GM21717 (cell line): ENCODE data around the gene RBMS3.
A peak's percentile ranks its signal among the peaks of the same experiment; 100 is the strongest.
"Not testable (repeated sequence)": the region's sequence is repeated elsewhere in the genome, so short reads cannot be mapped to it uniquely, and the experiment has no call there.

Experiments used
- ATAC-seq: cut with Tn5 transposase; IDR thresholded peaks from one replicate; pipeline ENCODE4 v1.9.1; 2021; ENCODE audit warnings: mild to moderate bottlenecking, moderate library complexity; ENCODE audit not compliant: unreplicated experiment

The RBMS3 gene

DNA sequence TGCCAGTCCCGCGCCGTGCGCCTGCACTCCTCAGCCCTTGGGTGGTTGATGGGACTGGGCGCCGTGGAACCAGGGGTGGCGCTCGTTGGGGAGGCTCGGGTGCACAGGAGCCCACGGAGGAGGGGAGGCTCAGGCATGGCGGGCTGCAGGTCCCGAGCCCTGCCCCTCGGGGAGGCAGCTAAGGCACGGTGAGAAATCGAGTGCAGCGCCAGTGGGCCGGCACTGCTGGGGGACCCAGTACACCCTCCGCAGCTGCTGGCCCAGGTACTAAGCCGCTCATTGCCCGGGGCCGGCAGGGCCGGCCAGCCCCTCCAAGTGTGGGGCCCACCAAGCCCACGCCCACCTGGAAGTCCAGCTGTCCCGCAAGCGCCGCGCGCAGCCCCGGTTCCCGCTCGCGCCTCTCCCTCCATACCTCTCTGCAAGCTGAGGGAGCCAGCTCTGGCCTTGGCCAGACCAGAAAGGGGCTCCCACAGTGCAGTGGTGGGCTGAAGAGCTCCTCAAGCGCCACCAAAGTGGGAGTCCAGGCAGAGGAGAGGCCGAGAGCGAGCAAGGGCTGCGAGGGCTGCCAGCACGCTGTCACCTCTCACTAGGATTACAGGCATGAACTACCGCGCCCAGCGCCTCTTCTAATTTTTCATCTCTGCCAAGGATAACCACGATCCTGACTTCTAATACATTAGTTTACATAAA is 192.8 kb downstream of the RBMS3 start:
- not testable (repeated sequence) for ATAC-seq

DNA sequence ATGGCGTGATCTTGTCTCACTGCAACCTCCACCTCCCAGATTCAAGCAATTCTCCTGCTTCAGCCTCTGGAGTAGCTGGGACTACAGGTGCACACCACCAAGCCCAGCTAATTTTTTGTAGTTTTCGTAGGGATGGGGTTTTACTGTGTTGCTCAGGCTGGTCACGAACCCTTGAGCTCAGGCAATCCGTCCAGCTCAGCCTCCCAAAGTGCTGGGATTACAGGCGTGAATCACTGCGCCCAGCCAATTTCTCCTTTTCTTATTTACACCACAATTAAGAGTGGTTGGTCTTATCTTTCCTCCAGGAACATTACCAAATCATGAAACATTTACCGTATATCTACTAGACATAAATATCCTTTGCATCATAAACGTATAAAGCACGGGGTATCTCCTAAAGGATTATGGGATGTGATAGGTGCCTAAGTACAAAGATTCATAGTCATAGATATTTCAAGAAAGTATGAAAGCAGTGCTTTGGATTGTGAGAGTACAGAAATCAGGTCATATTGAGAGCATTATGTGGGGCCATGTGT is 194.5 kb downstream of the RBMS3 start:
- ATAC-seq = no peak

- ATAC-seq = no peak
Measured at GRCh38 chr3:29475854-29476253, 195.0 kb downstream of the RBMS3 start.

DNA sequence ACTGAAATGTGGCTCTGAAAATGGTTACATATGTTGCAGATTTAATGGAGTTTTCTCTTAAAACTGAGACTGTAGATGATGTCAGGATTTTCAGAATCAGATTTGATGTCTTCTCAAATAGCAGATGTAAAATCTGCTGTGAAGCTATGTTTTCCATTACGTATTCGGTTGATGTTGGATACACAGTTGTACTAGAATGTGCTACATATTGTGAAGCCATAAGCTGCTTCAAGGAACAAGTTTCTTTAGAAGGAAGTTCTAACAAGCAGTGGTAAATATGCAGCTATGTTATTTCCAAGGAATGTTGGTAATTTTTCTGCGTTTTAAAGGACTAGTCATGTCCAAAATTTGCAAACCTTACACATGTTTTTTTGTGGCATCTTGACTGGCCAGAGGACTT is 197.7 kb downstream of the RBMS3 start:
- ATAC-seq = no peak

- no peak for ATAC-seq
Measured at GRCh38 chr3:29481249-29481648, 200.4 kb downstream of the RBMS3 start.

- peak; percentile 56 for ATAC-seq
Measured at GRCh38 chr3:29481969-29482767, 201.3 kb downstream of the RBMS3 start.

DNA sequence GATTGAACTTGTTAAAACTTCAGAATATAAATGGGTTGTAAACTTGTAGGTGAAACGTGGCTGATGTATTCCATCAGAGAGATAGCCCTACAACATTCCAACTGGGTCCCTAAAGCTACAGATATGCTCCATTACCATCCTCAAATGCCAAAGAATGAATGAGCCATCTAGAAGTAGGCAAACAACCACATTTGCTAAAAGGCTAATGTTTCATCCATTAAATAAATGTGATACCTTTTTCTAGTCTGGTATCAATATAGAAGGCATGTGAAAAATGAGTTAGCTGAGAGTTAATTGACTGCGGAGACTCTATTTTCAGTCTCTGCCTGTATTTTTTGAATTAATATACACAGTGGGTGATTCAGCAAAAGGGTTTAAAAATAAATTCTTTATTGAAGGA is 203.8 kb downstream of the RBMS3 start:
- no peak for ATAC-seq

- ATAC-seq = no peak
Measured at GRCh38 chr3:29486096-29486495, 205.2 kb downstream of the RBMS3 start.

DNA sequence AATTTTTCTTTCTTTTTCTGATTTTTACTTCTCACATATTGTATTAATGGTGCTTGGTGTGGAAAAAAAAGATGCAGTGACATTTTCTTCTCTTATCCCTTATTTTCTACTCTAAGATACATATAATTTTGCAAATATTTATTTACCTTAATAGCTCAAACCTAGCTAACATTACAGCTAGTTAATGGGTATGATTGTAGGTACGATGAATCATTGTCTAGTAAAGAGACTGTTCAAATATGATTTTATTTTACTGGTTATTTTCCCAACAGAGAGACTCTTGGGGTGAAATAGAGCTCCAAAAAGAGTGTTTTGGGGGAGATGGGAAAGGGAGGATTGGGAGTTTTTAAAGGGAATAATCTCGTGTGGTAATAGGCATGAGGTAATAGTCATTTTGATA is 206.0 kb downstream of the RBMS3 start:
- no peak for ATAC-seq

DNA sequence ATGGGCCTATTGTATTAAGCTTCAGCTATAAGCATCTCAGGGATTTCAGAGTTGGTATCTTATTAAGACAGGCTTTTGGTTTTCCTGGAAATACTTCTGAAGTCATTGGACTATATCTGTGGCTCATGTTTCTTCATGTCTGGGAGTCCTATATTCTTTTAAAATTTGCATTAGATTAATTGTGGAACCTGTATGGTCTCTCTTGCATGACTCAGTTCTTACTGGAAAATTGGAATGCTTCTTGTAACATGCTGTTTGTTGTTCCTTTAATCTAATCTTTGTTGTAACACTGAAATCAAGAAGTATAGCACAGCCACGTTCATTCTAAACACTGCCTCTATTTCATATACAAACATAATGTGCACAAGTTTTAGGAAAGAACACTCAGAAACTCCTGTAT is 208.1 kb downstream of the RBMS3 start:
- no peak for ATAC-seq

GRCh38 chr3:29493109-29493508 is 212.2 kb downstream of the RBMS3 start:
- no peak for ATAC-seq

DNA sequence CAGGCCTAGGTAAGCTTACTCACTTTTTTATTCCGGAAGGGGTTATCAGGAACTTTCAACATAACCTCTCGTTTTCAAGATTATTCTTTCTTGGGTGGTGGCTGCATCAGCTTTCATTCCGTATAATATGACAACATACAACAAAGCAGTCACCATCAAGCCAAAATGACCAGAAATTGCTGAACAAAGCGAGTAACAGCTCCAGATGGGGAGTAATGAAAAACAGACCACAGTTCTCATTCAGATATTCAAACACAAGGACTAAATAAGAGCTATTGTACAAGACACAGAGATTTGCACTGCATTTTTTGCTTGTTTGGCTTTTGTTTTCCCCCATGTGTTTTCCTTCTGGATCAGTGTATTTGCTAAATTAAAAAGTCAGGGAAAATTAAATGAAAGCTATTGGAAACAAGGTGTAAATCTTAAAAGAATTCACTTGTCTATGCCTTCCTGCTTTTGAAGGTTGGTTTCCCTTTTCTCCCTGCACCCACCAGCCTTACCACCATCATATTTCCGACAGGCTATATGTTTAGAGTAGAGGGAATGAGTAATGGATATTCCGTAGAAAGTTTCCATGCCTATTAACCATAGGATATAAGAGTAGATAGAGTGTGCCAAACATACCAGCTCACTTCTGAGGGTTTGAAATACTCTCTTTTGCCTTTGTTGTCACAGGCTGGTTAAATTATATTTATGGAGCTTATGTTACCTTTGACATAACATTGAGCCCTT is 213.6 kb downstream of the RBMS3 start:
- ATAC-seq = no peak

GRCh38 chr3:29497282-29497681 is 216.4 kb downstream of the RBMS3 start:
- no peak for ATAC-seq

DNA sequence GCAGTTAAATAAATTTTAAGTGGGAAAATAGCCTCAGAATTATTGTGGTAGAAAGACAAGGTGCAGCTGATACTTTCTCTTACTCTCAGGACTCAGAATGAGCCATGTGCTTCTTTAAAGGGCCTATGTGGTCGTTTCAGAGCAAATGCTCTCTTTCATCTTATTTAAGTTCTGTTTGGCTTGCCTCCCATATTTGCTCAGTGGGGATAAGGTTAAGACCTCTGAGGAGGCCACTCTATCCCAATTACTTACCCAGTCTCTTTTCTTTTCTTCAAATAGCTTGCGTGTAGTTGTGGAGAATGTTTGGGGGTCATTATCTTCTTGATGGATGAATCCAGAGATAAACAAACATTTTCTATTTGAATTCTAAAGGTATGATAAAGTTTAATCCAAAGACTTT is 221.9 kb downstream of the RBMS3 start:
- no peak for ATAC-seq

- ATAC-seq = no peak
Measured at GRCh38 chr3:29503314-29503713, 222.4 kb downstream of the RBMS3 start.

GRCh38 chr3:29503958-29504357 is 223.1 kb downstream of the RBMS3 start:
- no peak for ATAC-seq

- no peak for ATAC-seq
Measured at GRCh38 chr3:29506502-29506901, 225.6 kb downstream of the RBMS3 start.

- ATAC-seq = no peak
Measured at GRCh38 chr3:29511701-29512100, 230.8 kb downstream of the RBMS3 start.

DNA sequence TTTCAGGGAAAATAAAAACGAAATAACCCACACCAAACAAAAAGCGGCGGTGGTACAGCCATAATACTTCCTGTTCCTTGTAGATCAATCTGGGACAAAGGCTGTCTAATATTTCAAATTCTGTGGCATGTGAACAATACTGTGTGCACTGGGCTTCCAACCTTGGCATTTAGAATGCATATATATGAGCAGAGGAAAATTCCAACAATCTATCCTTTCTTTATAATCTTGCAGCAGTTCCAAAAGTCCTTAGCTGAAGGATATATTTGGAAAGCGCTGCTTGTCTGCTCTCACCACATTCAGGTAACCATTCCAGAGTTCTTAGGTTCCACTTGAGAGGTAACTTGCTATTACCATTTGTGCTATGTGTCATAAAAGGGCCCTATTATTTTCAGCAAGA is 231.8 kb downstream of the RBMS3 start:
- no peak for ATAC-seq

GRCh38 chr3:29513236-29513635 is 232.4 kb downstream of the RBMS3 start:
- ATAC-seq = no peak

GRCh38 chr3:29514170-29514569 is 233.3 kb downstream of the RBMS3 start:
- no peak for ATAC-seq

DNA sequence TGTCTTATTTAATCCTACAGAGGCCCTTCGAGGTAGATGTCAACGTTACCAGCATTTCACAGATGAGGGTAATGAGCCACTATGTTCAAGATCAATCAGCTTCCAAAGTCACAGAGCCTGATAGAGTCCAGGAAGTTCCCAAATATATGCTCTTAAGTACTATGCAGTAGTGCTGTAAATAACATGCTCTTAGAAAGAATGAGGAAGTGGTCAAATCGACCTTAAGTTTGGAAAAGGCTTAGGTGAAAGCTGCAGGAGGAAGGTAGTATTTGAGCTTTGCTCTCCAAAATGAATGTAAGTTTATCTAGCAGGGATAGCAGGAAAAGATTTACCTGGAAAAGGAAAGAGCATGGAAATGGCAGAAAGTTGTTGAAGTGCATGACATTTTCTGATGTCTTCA is 234.0 kb downstream of the RBMS3 start:
- ATAC-seq = no peak
